ENCODE measurements around the gene ELAVL2.

The ELAVL2 gene

DNA sequence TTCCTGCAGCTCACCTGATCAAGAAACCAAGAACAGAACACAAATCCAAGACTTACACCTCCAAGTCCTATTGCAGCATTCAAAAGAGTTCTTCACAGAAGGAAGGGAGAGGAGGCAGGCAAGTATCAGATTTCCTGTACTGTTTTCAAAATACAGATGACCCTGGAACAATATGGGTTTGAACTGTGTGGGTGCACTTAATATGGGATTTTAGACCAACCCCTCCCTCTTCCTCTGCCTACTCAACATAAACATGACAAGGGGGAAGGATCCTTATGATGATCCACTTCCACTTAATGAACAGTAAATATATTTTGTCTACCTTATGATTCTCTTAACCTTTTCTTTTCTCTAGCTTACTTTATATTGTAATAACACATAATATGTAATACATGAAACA lies 104.6 kb downstream of the ELAVL2 start:
- DNase-seq: no peak

DNA sequence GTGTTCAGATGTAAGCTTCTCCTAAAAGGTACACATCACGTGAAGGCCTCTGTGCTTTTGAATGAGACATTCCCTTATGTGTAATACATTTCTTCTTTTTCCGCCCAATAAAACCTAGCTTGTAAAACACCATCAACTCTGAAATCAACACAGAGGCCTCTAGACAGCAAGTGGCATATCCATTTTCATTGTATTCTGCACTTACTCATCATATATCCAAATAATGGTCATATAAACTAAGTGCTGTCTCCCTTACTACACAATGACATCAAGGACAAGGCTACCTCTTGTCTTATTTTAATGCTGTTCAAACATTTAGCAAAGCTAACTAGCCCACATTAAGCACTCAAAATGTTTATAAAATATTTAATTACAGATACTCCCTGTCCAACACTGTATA lies 108.5 kb downstream of the ELAVL2 start:
- DNase-seq: no peak

DNA sequence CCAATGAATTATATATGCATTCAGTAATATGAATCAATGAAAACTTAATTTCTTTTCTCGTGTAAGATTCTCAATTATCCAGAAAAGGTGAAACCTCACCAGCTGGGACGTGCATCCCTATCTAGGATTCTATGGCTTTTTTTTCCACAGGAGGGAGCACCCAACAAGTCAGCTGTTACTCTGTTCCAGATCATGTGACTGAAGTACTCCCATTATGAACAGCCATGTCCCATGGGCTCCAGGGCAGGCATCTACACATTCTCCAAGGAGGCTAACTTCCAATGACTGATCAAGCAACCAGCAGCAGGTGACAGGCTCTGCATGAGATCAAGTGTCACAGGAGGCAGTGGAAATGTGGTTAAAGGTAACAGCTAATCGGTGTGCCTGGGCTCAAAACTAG lies 118.8 kb downstream of the ELAVL2 start:
- DNase-seq: no peak

DNA sequence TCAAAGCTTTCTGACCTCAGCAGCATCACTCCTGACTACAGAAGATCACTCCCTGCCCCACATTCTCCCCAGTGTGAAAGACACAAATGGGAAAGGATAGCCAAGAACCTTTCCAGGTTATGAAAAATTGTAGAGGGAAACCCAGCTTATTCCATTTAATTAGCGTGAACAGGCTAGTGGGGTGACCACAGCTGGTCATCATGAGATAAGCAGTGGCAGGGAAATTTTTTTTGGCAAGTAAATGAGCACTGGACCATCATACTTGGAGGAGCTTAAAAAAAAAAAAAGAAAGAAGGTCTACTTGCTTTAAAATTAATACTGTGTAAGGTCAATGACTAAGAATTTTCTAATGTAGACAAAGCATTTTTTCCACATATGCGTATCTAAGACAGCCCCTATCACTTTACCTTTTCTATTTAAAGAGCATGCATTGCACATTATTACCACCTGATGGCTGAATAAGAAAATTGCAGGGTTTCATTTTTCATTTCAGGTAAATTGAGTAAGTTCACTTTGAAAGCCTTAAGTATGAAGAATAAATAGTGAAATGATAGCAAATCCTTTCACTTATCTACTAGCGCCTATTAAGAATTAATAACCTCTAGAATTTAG lies 123.6 kb downstream of the ELAVL2 start:
- no peak for DNase-seq

DNA sequence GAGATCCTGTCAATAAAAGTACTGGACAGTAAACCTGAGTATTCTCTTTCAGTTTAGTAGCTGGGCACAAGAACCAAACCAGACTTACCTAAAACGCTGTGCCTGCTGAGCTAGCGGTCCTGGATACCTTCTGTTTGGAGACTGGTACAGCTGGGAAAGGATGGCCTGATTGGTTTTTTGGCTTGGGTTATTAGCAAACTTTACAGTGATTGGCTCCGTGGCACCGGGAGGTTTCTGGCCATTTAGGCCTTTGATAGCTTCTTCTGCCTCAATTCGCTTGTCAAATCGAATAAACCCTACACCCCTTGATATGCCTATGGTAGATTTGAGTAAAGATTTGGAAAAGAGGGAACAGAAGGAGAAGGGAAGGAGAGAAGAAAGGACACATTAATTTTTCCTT lies 124.7 kb downstream of the ELAVL2 start:
- DNase-seq: no peak

DNA sequence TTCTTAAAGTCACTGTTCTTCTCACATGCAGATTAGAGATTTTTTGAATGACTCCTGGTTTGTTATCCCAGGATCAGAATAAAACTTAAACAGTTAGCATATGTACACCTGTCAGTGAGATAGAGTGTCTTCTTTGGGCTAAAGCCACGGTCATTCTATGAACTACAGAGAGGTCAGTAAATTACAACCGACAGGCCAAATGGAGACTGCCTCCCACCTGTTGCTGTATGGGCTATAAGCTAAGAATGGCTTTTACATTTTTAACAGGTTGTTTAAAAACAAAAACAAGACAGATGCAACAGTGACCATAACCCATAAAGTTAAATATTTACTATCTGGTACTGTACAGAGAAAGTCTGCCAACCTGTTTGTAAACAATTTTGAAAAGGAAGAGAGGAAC lies 125.7 kb downstream of the ELAVL2 start:
- DNase-seq: no peak

DNA sequence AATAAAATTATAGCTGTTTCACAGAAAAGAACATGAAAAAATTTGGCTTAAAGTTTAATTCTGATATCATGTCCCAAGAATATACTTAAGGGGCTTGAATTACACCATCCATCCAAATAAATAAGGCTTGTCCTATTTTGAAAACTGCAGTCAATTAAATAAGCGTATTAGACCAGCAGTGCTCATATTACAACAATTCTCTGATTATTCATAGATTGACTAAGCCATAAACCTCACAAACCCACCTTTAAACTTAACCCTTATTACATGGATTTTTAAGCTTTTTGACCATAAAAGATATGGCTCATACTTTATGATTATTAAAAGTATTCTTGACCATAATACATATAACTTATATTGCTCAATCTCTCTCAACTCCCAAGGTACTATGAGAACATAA lies 127.9 kb downstream of the ELAVL2 start:
- DNase-seq: no peak

DNA sequence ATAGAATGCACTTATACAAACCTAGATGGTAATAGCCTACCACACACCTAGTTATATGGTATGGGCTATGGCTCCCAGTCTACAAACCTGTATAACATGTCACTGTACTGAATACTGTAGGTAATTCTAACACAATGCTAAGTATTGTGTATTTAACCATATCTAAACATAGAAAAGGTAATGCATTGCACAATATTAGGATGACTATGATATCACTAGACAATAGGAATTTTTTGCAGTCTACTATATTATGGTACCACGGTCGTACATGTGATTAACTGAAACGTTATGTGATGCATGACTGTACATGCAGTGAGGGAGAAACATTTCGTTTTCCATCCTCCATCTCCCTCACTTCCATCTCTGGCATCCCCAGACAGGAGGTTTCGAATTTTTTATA lies 130.5 kb downstream of the ELAVL2 start:
- DNase-seq: no peak

DNA sequence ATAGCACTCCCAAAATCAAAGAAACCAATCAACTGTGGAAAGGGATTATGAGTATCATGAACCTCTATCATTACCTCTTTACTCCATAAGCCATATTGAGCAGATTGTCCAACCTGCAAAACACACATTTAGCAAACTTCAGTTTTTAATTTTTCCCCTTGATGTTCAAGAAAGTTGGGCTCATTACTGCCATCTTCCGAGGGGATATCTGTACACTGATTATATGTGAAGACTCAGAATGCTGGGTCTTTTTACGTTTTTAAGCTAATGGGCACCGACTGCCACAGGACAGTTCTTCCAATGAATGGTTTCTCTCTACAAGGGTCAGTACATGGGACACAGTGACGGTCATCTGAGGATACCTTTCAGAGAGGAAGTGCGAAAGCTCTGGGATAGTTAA lies 132.7 kb downstream of the ELAVL2 start:
- DNase-seq: no peak

DNA sequence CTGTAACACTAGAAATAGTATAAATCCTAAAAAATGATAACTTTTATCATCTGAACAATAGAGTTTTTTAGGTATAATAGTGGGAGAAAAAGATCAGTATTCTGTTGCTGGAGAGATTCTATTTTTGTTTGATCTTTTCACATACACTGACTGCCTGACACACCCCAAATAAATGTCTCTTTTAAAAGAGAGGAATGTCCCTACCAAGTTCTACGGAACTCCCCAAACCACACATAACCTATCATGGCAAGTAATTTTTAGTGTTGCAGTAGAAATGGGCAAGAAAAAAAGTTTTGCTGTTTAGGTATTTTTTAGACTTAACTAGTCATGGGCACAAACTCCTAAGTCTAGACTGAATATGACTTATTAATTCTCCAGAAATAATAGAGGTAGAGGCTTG lies 139.1 kb downstream of the ELAVL2 start:
- no peak for DNase-seq

DNA sequence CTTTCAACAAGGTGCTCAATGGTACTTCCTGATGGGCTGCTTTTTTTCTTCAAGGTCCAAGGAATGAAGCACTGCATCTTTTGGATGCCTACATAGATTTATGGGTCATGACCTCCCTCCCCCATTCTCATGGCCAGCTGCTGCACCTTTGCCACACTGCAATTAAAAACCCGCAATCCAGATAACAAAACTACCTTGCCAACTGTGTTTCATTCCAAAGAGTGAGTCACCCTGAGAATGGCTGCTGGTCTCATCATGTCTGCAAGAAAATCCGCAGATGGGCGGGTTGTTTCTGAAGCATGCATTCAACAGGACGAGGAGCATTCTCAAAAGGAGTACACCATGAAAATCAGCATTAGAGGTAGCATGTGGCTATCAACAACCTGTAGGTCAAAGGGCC lies 139.8 kb downstream of the ELAVL2 start:
- DNase-seq: no peak

DNA sequence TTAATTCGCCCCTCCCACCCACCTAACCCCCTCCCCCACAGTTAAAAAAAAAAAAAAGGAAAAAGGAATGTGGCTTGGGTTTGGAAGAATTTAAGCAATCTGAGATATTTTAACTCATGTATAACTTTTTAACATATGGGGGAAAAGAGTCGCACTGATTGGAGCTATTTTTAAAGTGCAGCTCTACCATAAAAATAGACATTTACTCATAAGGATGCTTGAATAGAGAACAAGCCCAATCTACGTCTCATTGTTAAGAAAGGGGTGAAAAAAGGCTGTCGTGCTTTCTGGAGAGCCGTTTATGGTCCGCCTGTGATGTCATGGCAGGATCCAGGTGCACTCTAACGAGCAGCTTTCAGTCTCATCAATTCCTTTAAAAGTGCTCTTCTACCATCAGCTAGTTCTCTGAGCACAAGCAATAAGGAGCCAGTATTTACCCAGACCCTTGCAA lies 142.4 kb downstream of the ELAVL2 start:
- DNase-seq: no peak

DNA sequence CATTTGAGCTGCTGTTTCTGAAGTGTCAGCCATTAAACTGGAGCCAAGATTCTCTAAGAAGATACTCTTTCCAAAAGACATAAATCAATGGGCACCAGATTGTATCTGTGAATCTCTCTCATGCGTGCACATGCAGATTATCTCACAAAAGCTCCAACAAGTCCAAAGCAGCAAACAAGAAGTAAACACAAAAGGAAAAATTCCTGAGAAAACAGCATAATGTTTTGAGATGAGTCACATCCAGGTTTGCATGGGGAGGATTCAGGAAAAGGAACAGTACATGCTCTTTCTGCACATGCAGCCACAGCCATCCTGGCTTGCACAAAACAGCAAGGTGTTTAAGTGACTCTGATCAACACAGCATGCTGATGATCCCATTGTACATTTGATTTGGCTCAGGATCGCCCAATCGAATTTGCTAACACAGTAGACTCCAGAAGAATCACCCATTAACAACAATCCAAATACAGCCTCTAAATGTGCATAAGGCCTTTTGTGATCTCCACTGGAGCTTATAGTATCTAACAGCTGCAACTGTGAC lies 143.1 kb downstream of the ELAVL2 start:
- DNase-seq: no peak

DNA sequence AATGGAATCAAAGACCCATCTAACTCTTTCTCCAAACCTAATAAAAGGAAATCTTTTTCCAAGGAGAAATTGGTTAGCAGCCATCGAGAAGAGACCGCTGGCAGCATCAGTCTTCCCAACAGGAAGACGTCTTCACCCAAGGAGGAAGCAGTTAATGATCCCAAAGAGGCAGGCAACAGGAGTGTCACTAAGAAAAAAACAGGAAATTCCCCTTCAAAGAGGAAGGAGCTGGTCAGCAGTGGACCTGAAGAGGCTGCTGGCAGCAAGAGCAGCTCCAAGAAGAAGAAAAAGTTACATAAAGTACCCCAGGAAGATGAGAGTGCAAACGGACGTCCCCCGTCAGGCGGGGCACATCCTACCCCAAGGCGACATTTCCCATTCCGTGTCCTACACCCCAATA lies 143.7 kb downstream of the ELAVL2 start:
- DNase-seq: no peak

DNA sequence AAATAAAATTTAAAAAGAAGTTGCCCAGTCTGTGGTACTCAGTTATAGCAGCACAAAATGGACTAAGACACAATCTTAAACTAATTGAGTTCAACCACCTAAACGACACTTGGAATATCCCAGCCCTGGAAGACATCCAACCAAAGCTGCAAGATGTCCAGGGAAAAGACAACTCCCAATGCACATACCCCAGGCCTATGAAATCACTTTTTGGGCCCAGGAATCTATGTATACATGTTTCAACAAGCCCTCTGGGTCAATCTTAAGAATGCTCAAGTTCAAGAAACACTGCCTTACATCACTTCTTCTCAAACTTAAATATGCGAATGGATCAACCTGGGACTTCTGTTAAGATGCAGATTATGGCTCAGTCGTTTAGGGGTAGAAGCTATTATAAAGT lies 148.6 kb downstream of the ELAVL2 start:
- DNase-seq: no peak

DNA sequence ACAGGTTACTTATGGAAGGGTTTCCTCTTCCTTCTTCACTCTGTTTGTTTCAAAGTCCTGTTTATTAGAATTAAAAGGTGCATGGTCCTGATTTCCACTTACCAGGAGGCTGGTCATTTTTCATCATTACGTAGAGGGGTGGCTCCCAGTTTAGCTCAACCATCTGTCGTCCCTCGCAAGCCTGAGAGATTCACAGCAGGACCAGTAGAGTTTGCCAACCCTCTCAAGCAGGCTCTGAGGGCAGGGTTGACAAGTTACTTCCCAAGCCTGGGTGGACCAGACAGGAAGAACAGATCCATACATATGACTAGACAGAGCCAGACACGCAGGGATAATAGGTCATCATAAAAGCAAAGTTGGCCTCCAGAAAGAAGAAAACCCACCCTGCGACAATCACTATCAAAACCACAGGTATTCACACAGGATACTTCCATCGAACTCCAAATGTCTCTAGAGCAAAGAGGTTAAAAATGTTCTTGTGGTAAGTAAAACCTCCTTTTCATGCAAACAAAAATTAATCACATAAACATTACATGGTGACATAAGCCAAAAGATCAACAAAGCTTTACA lies 151.9 kb downstream of the ELAVL2 start:
- no peak for DNase-seq

DNA sequence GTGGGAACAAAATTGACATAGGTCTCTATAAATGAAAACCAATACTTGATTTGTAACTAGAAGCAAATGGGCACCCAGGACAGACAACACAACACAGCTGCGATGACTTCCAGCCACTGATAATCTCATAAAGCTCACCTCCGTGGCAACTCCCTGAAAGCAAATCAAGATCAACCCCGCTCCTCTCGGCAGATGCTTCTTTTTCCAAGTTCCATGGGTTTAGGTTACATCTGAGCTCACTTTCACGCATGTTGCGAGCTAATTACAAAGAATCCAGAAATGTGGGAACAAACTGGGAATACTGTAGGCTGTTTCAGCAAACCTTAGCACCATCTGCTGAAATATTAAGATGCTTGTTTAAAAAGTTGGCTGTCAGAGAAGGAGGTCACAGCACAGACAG lies 153.9 kb downstream of the ELAVL2 start:
- no peak for DNase-seq

DNA sequence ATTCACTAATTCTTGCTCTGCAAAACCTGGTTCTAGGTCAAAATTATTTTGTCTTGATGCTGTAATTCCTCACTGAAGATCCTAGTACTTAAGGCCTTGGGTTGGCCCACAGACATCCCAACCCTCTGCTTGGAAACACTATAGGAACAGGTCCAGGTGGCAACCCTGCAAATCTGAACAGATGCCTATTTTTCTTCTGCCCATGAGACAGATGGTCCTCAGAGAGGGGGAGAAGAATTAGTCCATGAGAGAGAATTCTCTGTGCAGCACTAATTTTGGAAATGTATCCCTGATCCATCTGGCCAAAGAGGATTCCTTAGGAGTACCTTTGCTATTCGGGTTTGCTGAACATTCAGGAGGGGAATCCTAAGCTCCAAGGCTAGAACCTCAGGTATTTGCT lies 156.3 kb downstream of the ELAVL2 start:
- no peak for DNase-seq

DNA sequence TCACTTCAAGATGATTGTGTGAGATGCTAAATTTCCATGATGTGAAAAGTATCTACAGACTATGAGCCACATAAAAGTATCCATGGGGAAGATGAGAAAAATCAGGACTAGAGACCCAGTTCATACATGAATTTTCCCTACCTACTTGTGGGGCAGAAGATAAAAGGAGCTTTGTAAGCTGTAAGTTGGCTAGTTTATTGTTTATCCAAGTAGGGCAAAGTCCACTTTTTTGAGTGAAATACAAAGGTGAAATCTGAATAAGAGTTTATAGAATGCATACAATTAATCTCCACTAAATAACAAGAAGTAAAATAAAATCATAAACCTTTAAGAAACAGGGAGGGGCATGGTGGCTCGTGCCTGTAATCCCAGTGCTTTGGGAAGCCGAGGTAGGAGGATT lies 160.4 kb downstream of the ELAVL2 start:
- DNase-seq: no peak

DNA sequence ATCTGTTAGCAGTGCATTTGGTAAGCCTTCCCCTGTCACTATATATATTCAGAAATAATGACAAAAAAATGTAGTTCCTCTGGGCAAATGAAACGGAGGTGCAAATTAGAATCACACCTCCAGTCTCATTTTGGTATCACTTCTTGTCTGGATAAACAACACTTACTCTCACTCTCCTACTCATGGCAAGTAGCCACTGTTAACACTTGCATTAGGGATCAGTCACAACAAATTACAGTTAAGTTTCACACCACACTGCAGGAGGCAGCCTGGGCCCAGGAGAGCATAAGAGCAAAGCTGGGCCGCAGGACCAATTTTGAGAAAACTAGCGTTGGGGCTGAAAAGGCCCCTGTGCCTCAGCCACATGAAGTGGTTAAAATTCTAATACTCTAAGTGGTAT lies 161.0 kb downstream of the ELAVL2 start:
- no peak for DNase-seq

DNA sequence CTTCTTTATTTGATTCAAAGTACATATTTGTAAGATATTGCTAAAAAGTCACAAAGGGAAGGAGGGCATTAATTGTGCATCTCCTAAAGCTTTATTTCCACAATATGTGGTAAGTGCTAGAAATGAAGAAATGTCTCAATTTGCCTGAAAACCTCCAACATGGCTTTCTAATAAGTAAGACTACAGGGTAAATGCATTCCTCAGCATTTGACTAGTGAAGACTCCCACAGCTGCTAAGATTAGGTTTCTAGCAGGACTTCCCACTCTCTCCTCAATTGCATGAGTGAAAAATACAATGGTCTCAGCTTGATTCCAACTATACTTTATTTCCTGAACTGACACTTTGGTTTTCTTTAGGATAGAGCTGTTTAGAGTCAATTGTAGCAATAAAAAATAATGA lies 162.1 kb downstream of the ELAVL2 start:
- DNase-seq: no peak

DNA sequence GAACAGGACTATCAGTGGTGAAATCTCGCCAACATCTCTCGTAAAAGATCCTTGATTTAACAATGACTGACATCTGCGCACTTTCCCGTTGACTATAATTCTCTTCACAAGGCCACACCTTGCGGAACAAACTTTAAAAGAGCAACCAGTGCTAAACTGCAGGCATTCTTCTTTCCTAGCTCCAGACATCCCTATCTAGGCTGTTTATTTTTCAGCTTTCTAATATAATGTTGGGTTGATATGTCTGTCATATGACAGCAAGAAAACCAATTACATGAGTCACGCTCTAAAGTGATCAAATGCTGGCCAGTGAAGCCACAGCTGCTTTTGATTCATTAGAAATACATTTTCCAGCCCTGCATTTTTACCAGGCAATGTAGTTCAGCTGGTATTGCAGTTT lies 162.5 kb downstream of the ELAVL2 start:
- DNase-seq: no peak

DNA sequence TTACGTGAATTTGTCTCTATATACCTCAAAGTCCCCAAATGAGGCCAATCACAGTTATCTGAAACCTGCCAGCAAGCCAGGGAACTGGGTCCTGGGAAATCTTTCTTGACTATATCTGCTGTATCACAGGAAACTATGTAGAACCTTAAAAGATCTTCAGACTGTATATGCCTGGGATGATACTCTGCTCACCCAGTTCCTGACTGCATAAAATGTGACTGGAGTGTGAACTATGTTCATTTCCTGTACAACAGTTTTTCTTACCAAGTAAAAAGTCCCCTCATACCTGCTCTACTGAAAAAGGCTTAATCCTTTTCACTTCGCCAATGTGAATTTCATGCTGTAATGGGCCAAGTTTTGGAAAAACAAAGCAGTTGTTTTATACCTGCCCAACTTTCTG lies 162.9 kb downstream of the ELAVL2 start:
- DNase-seq: no peak

DNA sequence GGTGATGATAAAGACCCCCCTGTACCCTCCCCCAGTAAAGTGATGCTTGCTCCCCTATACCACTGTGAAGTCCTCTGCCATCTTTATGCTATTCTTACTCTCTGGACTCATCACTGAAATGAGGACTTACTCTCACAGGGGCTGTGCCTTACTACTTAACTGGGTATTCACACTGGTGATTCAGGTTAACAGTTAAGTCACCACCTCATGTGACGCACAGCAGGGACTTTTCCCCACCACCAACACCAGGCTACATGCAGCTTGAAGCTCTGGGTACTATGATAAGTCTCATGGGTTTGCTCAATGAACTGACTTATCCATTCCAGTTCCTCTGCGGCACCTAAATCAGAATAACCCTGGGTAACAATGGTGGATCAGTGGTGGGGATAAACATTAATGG lies 163.7 kb downstream of the ELAVL2 start:
- no peak for DNase-seq

DNA sequence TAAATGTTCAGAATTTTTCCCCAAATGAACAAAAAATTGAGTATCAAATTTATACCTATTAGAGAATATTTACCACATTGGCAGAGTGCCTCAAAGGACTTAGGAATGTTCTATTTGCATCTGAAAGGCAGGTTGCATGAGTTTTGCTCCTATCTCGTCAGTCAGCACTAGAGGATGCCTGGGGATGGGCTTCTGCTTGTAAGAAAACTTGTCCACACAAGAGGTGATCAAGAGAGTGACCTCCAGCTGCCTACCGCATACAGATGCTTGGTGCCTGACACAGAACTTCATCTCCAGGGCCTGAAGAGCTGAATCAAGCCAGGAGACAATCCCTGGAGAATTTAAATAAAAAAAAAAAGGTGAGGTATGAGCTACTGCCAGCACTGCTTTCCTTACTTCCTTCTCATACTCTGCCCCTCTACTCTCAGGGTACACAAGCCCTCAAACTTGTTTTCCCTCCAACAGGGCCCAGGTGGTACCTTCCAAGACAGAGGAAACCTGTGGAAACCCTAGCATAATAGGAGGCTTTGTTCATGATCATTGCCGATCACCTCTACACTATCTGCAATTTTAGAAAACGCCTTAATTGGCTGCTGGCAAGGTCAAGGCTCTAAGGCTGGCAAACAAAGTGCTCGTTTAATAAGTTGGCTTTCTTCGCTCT lies 166.6 kb downstream of the ELAVL2 start:
- DNase-seq: no peak
